ENCODE results near the gene SNRNP48.

Gene SNRNP48

DNA sequence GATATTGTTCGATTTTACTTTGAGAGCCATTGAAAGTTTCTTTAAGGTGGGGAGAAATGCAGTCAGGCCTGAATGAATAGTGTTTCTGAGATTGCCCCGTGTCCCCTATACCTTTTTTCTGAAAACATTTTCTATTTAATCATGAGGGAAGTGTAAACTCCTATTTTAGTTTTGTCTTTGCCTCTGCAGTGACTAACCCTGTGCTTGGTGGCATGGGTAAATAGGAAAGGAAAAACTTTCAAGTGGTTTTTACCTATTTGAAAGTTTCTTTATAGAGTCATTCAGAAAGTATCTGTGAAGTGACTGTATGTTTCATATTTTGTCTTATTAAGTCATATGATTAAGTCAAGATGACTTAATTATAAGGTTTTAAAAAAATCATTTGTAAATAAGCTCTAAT, 14.5 kb downstream of the SNRNP48 start:
- H3K27ac ChIP-seq (ENCODE audit: low read length): no peak overlapping the region
- H3K4me3 ChIP-seq (ENCODE audit: low read depth in 1 of 2, low read length in 2 of 2): no peak overlapping the region
- H3K27me3 ChIP-seq (ENCODE audit: low read depth, low read length): no peaks in the 10 kb centered on the region
- no peaks in the 10 kb centered on the region for H3K4me1 ChIP-seq (ENCODE audit: control insufficient read depth in 1 of 2, insufficient read depth in 2 of 2, low read length in 2 of 2)
- peaks cover 64 to 76% of the 10 kb centered on the region in 2 donors for H3K36me3 ChIP-seq (ENCODE audit: control insufficient read depth in 1 of 2, insufficient read depth in 2 of 2, low read length in 2 of 2)
- no peaks in the 10 kb centered on the region for H3K9me3 ChIP-seq (ENCODE audit: control insufficient read depth in 1 of 2, low read length in 2 of 2)

- Histone ChIP-seq H3K4me3 (ENCODE audit: low read depth in 1 of 2, low read length in 2 of 2) (peak overlapping the region in 1 of 2 donors; percentile 45), H3K27me3 (ENCODE audit: low read depth, low read length) (no peaks in the 10 kb centered on the region), H3K9me3 (ENCODE audit: control insufficient read depth in 1 of 2, low read length in 2 of 2) (no peaks in the 10 kb centered on the region), H3K4me1 (ENCODE audit: control insufficient read depth in 1 of 2, insufficient read depth in 2 of 2, low read length in 2 of 2) (peaks cover 0 to 4% of the 10 kb centered on the region in 2 donors), H3K36me3 (ENCODE audit: control insufficient read depth in 1 of 2, insufficient read depth in 2 of 2, low read length in 2 of 2) (peaks cover 5 to 24% of the 10 kb centered on the region in 2 donors), H3K27ac (ENCODE audit: low read length) (no peak overlapping the region)
These were observed 25.8 kb downstream of the SNRNP48 start for GRCh38 chr6:7615611-7616383.

- H3K4me1 ChIP-seq (ENCODE audit: control insufficient read depth in 1 of 2, insufficient read depth in 2 of 2, low read length in 2 of 2): peaks cover 0 to 4% of the 10 kb centered on the region in 2 donors
- H3K4me3 ChIP-seq (ENCODE audit: low read depth in 1 of 2, low read length in 2 of 2): no peak overlapping the region
- H3K9me3 ChIP-seq (ENCODE audit: control insufficient read depth in 1 of 2, low read length in 2 of 2): no peaks in the 10 kb centered on the region
- peaks cover 0 to 7% of the 10 kb centered on the region in 2 donors for H3K36me3 ChIP-seq (ENCODE audit: control insufficient read depth in 1 of 2, insufficient read depth in 2 of 2, low read length in 2 of 2)
- H3K27me3 ChIP-seq (ENCODE audit: low read depth, low read length): no peaks in the 10 kb centered on the region
- H3K27ac ChIP-seq (ENCODE audit: low read length): no peak overlapping the region
These were observed 28.1 kb downstream of the SNRNP48 start for GRCh38 chr6:7617801-7618764.

DNA sequence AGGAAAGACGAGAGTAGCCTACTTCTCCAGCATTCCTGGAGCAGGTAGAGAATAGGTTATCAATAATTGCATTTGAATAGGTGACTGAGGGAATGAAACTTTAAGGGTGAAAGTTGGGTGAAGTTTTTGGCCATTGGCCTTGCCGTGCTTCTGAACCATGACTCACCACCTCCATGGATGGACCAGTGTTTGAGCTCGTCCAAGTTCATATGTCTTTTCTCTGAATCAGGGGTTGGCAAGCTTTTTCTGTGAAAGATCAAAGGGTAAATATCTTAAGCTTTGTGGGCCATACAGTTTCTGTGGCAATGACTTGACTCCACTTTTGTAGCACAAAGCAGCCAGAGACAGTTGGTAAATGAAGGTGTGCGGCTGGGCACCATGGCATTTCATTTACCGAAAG, 31.8 kb downstream of the SNRNP48 start:
- Histone ChIP-seq H3K9me3 (ENCODE audit: control insufficient read depth in 1 of 2, low read length in 2 of 2) (no peaks in the 10 kb centered on the region), H3K27me3 (ENCODE audit: low read depth, low read length) (no peaks in the 10 kb centered on the region), H3K4me3 (ENCODE audit: low read depth in 1 of 2, low read length in 2 of 2) (no peak overlapping the region), H3K4me1 (ENCODE audit: control insufficient read depth in 1 of 2, insufficient read depth in 2 of 2, low read length in 2 of 2) (no peaks in the 10 kb centered on the region), H3K27ac (ENCODE audit: low read length) (no peak overlapping the region), H3K36me3 (ENCODE audit: control insufficient read depth in 1 of 2, insufficient read depth in 2 of 2, low read length in 2 of 2) (no peaks in the 10 kb centered on the region)

- Histone ChIP-seq H3K27me3 (ENCODE audit: low read depth, low read length) (no peaks in the 10 kb centered on the region), H3K36me3 (ENCODE audit: control insufficient read depth in 1 of 2, insufficient read depth in 2 of 2, low read length in 2 of 2) (no peaks in the 10 kb centered on the region), H3K4me1 (ENCODE audit: control insufficient read depth in 1 of 2, insufficient read depth in 2 of 2, low read length in 2 of 2) (no peaks in the 10 kb centered on the region), H3K27ac (ENCODE audit: low read length) (no peak overlapping the region), H3K9me3 (ENCODE audit: control insufficient read depth in 1 of 2, low read length in 2 of 2) (no peaks in the 10 kb centered on the region), H3K4me3 (ENCODE audit: low read depth in 1 of 2, low read length in 2 of 2) (no peak overlapping the region)
These were observed 35.1 kb downstream of the SNRNP48 start for GRCh38 chr6:7624796-7625710.

DNA sequence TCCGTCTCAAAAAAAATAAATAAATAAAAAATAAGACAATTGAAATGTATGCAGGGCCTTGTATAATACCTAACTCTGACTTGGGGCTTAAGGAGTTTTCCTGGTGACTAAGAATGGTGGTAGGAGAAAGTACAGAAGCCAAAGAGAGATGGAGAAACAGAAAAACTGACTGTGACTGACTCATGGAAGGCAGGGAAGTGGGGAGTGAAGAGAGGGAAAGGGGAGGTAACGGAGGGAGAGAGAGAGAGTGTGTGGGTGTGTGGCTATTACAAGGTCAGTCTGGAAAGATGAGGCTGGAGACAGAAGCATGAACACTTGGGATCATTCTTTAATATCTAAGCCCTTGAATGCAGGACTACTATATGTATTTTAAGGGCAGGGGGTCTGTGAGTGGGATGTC, 38.5 kb downstream of the SNRNP48 start:
- no peaks in the 10 kb centered on the region for H3K9me3 ChIP-seq (ENCODE audit: control insufficient read depth in 1 of 2, low read length in 2 of 2)
- no peaks in the 10 kb centered on the region for H3K4me1 ChIP-seq (ENCODE audit: control insufficient read depth in 1 of 2, insufficient read depth in 2 of 2, low read length in 2 of 2)
- H3K36me3 ChIP-seq (ENCODE audit: control insufficient read depth in 1 of 2, insufficient read depth in 2 of 2, low read length in 2 of 2): no peaks in the 10 kb centered on the region
- H3K27ac ChIP-seq (ENCODE audit: low read length): no peak overlapping the region
- no peaks in the 10 kb centered on the region for H3K27me3 ChIP-seq (ENCODE audit: low read depth, low read length)
- no peak overlapping the region for H3K4me3 ChIP-seq (ENCODE audit: low read depth in 1 of 2, low read length in 2 of 2)

GRCh38 chr6:7628909-7629308, 38.9 kb downstream of the SNRNP48 start:
- Histone ChIP-seq H3K36me3 (ENCODE audit: control insufficient read depth in 1 of 2, insufficient read depth in 2 of 2, low read length in 2 of 2) (no peaks in the 10 kb centered on the region), H3K4me3 (ENCODE audit: low read depth in 1 of 2, low read length in 2 of 2) (no peak overlapping the region), H3K4me1 (ENCODE audit: control insufficient read depth in 1 of 2, insufficient read depth in 2 of 2, low read length in 2 of 2) (no peaks in the 10 kb centered on the region), H3K27ac (ENCODE audit: low read length) (no peak overlapping the region), H3K9me3 (ENCODE audit: control insufficient read depth in 1 of 2, low read length in 2 of 2) (no peaks in the 10 kb centered on the region), H3K27me3 (ENCODE audit: low read depth, low read length) (no peaks in the 10 kb centered on the region)

GRCh38 chr6:7629321-7629720, 39.3 kb downstream of the SNRNP48 start:
- Histone ChIP-seq H3K36me3 (ENCODE audit: control insufficient read depth in 1 of 2, insufficient read depth in 2 of 2, low read length in 2 of 2) (no peaks in the 10 kb centered on the region), H3K9me3 (ENCODE audit: control insufficient read depth in 1 of 2, low read length in 2 of 2) (no peaks in the 10 kb centered on the region), H3K27me3 (ENCODE audit: low read depth, low read length) (no peaks in the 10 kb centered on the region), H3K27ac (ENCODE audit: low read length) (no peak overlapping the region), H3K4me3 (ENCODE audit: low read depth in 1 of 2, low read length in 2 of 2) (no peak overlapping the region), H3K4me1 (ENCODE audit: control insufficient read depth in 1 of 2, insufficient read depth in 2 of 2, low read length in 2 of 2) (no peaks in the 10 kb centered on the region)

- Histone ChIP-seq H3K4me1 (ENCODE audit: control insufficient read depth in 1 of 2, insufficient read depth in 2 of 2, low read length in 2 of 2) (no peaks in the 10 kb centered on the region), H3K27me3 (ENCODE audit: low read depth, low read length) (no peaks in the 10 kb centered on the region), H3K36me3 (ENCODE audit: control insufficient read depth in 1 of 2, insufficient read depth in 2 of 2, low read length in 2 of 2) (no peaks in the 10 kb centered on the region), H3K4me3 (ENCODE audit: low read depth in 1 of 2, low read length in 2 of 2) (no peak overlapping the region), H3K27ac (ENCODE audit: low read length) (no peak overlapping the region), H3K9me3 (ENCODE audit: control insufficient read depth in 1 of 2, low read length in 2 of 2) (no peaks in the 10 kb centered on the region)
These were observed 40.8 kb downstream of the SNRNP48 start for GRCh38 chr6:7630792-7631191.

GRCh38 chr6:7631466-7631865, 41.5 kb downstream of the SNRNP48 start:
- Histone ChIP-seq H3K27ac (ENCODE audit: low read length) (no peak overlapping the region), H3K9me3 (ENCODE audit: control insufficient read depth in 1 of 2, low read length in 2 of 2) (no peaks in the 10 kb centered on the region), H3K4me3 (ENCODE audit: low read depth in 1 of 2, low read length in 2 of 2) (no peak overlapping the region), H3K36me3 (ENCODE audit: control insufficient read depth in 1 of 2, insufficient read depth in 2 of 2, low read length in 2 of 2) (no peaks in the 10 kb centered on the region), H3K27me3 (ENCODE audit: low read depth, low read length) (no peaks in the 10 kb centered on the region), H3K4me1 (ENCODE audit: control insufficient read depth in 1 of 2, insufficient read depth in 2 of 2, low read length in 2 of 2) (no peaks in the 10 kb centered on the region)

Data from muscle layer of duodenum (tissue), 2 donors.